H1 (cell line): ENCODE data around the gene GJC2. TPM values are rescaled to one million over a fixed set of nuclear protein-coding genes. Genes with fewer than 3 reads are reported as not detected.

Source experiments
- CHD7 ChIP-seq: fragments of 300-600 bp; sonication (generic); IDR thresholded peaks from 2 replicates; pipeline ENCODE4 v1.7.1; 2012; ENCODE audit warnings: low read length, moderate library complexity, mild to moderate bottlenecking, inconsistent platforms; ENCODE audit not compliant: insufficient replicate concordance
- SP4 ChIP-seq: IDR thresholded peaks from 2 replicates; pipeline ENCODE4 v1.6.1; 2012; ENCODE audit warnings: low read length, inconsistent platforms
- TAF1 ChIP-seq: IDR thresholded peaks from 2 replicates; pipeline ENCODE4 v1.6.1; 2011; ENCODE audit warnings: mild to moderate bottlenecking, low read depth, low read length
- polyA plus RNA-seq, 7 experiments: library from polyadenylated mRNA; depleted of rRNA in 3 of 7; stranded (reverse) in 5 of 7; unstranded in 2 of 7; fragments of >200 nt in 5 of 7; fragments of 200-250 nt in 2 of 7; gene quantifications; 1 replicate in 5 of 7; 2 replicates in 1 of 7; 4 replicates in 1 of 7; pipeline versions ENCODE4 v1.2.1 to v1.2.3, GENCODE V29; 2011 to 2013; ENCODE audit warnings: missing spikeins in 2 of 7, mixed read lengths in 2 of 7
- total RNA-seq: library from RNA; stranded (reverse); fragmentation: NEBNext Ultra II Directional; extraction: Animal tissue kit (Norgen Biotek cat#: 25700); gene quantifications from 2 replicates; pipeline ENCODE4 v1.2.1, GENCODE V29; 2021
- TF ChIP-seq, protein P1 (sequence below): IDR thresholded peaks from 2 replicates; pipeline ENCODE4 v1.6.1; 2012; ENCODE audit warnings: inconsistent platforms

GJC2 gene
- total and polyA plus RNA-seq, 2 of the 8 experiments (the other 6 are each of a cell fraction or from before 2014, with no cell fraction given) = 0.17 to 0.54 TPM

DNA sequence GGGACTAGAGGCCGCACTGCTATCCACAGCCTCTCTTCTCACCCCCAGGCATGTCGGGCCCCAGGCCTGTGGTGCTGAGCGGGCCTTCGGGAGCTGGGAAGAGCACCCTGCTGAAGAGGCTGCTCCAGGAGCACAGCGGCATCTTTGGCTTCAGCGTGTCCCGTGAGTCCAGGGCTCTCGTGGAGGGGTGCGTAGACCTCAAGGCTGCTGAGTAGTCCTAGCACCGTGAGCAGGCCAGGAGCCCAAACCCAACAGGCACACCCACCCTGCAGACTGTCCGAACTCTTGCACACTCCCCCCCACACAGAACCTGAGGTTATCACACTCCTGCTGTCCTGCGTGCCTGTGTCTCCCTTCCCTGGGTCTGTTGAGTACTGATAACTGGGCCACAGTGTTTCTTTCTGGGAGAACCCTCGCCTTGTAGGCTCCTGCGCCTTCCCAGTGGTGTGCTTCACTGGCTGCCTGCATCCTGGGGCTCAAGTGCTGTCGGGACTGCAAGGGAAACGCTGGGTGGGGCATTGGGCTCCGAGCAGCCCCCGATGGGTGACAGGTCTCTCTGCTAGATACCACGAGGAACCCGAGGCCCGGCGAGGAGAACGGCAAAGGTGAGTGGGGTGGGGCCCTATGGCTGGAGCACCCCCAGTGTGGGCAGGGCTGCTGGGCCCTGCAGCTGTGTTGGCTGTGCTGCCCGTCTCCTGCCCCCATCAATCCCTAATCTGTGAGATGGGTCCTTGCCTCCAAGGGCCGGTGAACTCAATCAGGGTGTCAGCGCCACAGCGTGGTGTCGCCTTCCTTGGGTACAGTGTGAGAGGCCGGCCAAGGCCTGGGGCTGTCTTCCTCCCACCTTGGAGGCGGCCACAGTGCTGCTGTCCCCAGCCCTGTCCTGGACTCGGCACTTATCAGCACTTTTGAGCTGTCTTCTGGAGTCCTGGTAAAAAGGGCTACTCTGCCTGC is 4.0 kb upstream of the GJC2 start (continued):
- no peak for TF ChIP-seq CHD7
- TF ChIP-seq SP4 = no peak
- TF ChIP-seq TAF1 = no peak
- TF ChIP-seq, protein P1, sequence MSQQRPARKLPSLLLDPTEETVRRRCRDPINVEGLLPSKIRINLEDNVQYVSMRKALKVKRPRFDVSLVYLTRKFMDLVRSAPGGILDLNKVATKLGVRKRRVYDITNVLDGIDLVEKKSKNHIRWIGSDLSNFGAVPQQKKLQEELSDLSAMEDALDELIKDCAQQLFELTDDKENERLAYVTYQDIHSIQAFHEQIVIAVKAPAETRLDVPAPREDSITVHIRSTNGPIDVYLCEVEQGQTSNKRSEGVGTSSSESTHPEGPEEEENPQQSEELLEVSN = no peak
